ENCODE measurements around the gene HCN3.

The HCN3 gene

GRCh38 chr1:155319536-155319935, 42.3 kb downstream of the HCN3 start:
- no peak for TF ChIP-seq TSHZ2 (CRISPR knock-in tag; IDR thresholded peaks at IDR 0.05)
- no peak for TF ChIP-seq CSRNP3 (CRISPR knock-in tag; IDR thresholded peaks at IDR 0.05)
- no peak for TF ChIP-seq PATZ1 (CRISPR knock-in tag; IDR thresholded peaks at IDR 0.05; ENCODE audit: borderline replicate concordance)
- TF ChIP-seq ZFP30 (CRISPR knock-in tag; IDR thresholded peaks at IDR 0.05) = no peak
- no peak for TF ChIP-seq SNAI2 (CRISPR knock-in tag; IDR thresholded peaks at IDR 0.05)
- TF ChIP-seq POU6F1 (CRISPR knock-in tag; IDR thresholded peaks at IDR 0.05; ENCODE audit: borderline replicate concordance, low read depth) = no peak
- no peak for TF ChIP-seq TOX (CRISPR knock-in tag; IDR thresholded peaks at IDR 0.05; ENCODE audit: borderline replicate concordance)
- no peak for TF ChIP-seq TCF4 (CRISPR knock-in tag; IDR thresholded peaks at IDR 0.05; ENCODE audit: borderline replicate concordance)
- no peak for TF ChIP-seq ZFP3 (CRISPR knock-in tag; IDR thresholded peaks at IDR 0.05)
- TF ChIP-seq CREB5 (CRISPR knock-in tag; IDR thresholded peaks at IDR 0.05; ENCODE audit: low read depth) = no peak
- TF ChIP-seq CSDC2 (CRISPR knock-in tag; IDR thresholded peaks at IDR 0.05) = no peak
- no peak for TF ChIP-seq GLIS3 (CRISPR knock-in tag; IDR thresholded peaks at IDR 0.05)
- no peak for TF ChIP-seq ARNTL (CRISPR knock-in tag; IDR thresholded peaks at IDR 0.05; ENCODE audit: borderline replicate concordance, low read depth)
- no peak for TF ChIP-seq ZNF8 (CRISPR knock-in tag; IDR thresholded peaks at IDR 0.05)
- TF ChIP-seq OSR1 (CRISPR knock-in tag; IDR thresholded peaks at IDR 0.05) = no peak
- no peak for TF ChIP-seq ZNF70 (CRISPR knock-in tag; IDR thresholded peaks at IDR 0.05)
- no peak for TF ChIP-seq BACH2 (CRISPR knock-in tag; IDR thresholded peaks at IDR 0.05; ENCODE audit: borderline replicate concordance)
- no peak for TF ChIP-seq ISL1 (CRISPR knock-in tag; IDR thresholded peaks at IDR 0.05)
- TF ChIP-seq RARB (CRISPR knock-in tag; IDR thresholded peaks at IDR 0.05) = no peak
- ATAC-seq = no peak

GRCh38 chr1:155320252-155320651, 43.0 kb downstream of the HCN3 start:
- no peak for ATAC-seq
- TF ChIP-seq ARNTL (CRISPR knock-in tag; IDR thresholded peaks at IDR 0.05; ENCODE audit: borderline replicate concordance, low read depth) (no peak), POU6F1 (CRISPR knock-in tag; IDR thresholded peaks at IDR 0.05; ENCODE audit: borderline replicate concordance, low read depth) (no peak), ZNF565 (CRISPR knock-in tag; conservative IDR thresholded peaks at IDR 0.05; ENCODE audit: low read depth) (no peak), TCF4 (CRISPR knock-in tag; IDR thresholded peaks at IDR 0.05; ENCODE audit: borderline replicate concordance) (no peak), GLIS3 (CRISPR knock-in tag; IDR thresholded peaks at IDR 0.05) (no peak), SNAI2 (CRISPR knock-in tag; IDR thresholded peaks at IDR 0.05) (no peak), TSHZ2 (CRISPR knock-in tag; IDR thresholded peaks at IDR 0.05) (no peak), ESRRG (CRISPR knock-in tag; IDR thresholded peaks at IDR 0.05) (no peak), BACH2 (CRISPR knock-in tag; IDR thresholded peaks at IDR 0.05; ENCODE audit: borderline replicate concordance) (no peak), ZFP30 (CRISPR knock-in tag; IDR thresholded peaks at IDR 0.05) (no peak), ZNF8 (CRISPR knock-in tag; IDR thresholded peaks at IDR 0.05) (no peak), ZNF70 (CRISPR knock-in tag; IDR thresholded peaks at IDR 0.05) (no peak), PATZ1 (CRISPR knock-in tag; IDR thresholded peaks at IDR 0.05; ENCODE audit: borderline replicate concordance) (no peak), CSDC2 (CRISPR knock-in tag; IDR thresholded peaks at IDR 0.05) (no peak), ISL1 (CRISPR knock-in tag; IDR thresholded peaks at IDR 0.05) (no peak), ZC3H10 (CRISPR knock-in tag; IDR thresholded peaks at IDR 0.05) (no peak), ZFP3 (CRISPR knock-in tag; IDR thresholded peaks at IDR 0.05) (no peak), PPARA (CRISPR knock-in tag; IDR thresholded peaks at IDR 0.05; ENCODE audit: borderline replicate concordance) (no peak), TOX (CRISPR knock-in tag; IDR thresholded peaks at IDR 0.05; ENCODE audit: borderline replicate concordance) (no peak)

All from SK-N-SH treated with all-trans-retinoic acid at 6 μM for 48 hours (cell line).